ENCODE results near the gene GMDS. TPM values are rescaled to one million over a fixed set of nuclear protein-coding genes. Genes with fewer than 3 reads are reported as not detected.
A peak's percentile ranks its signal among the peaks of the same experiment; 100 is the strongest.

Gene GMDS
- total RNA-seq, 1 donor from 2014 or later, result 27.0 TPM

- no peak overlapping the region for H3K4me3 ChIP-seq (ENCODE audit: low read depth, low read length)
- H3K27me3 ChIP-seq (ENCODE audit: control insufficient read depth, insufficient read depth, low read length), result no peaks in the 10 kb centered on the region
- H3K36me3 ChIP-seq (ENCODE audit: control insufficient read depth, insufficient read depth, low read length), result no peaks in the 10 kb centered on the region
- TF ChIP-seq CTCF (IDR thresholded peaks at IDR 0.05; ENCODE audit: insufficient read depth, low read length, poor library complexity, severe bottlenecking), result no peak
- peak; percentile 49 for DNase-seq (ENCODE audit: low read depth)
Measured at GRCh38 chr6:1940381-1940780, 305.0 kb downstream of the GMDS start.

DNA sequence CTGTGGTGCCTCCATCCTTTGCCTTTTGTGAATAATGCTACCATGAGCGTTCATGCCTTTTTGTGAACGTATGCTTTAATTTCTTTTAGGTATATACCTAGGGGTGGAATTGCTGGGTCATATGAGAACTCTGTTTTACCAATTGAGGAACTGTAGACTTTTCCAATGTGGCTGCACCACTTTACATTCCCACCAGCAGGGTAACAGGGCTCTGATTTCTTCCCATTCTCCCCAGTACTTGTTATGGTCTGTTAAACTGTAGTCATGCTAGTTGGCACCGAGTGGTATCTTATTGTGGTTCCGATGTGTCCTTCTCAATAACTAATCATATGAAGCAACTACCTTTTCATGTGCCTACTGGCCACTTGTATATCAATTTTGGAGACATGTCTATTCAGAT lies 312.1 kb downstream of the GMDS start:
- no peaks in the 10 kb centered on the region for H3K27me3 ChIP-seq (ENCODE audit: control insufficient read depth, insufficient read depth, low read length)
- no peak for TF ChIP-seq CTCF (IDR thresholded peaks at IDR 0.05; ENCODE audit: insufficient read depth, low read length, poor library complexity, severe bottlenecking)
- H3K4me3 ChIP-seq (ENCODE audit: low read depth, low read length), result no peak overlapping the region
- no peak for DNase-seq (ENCODE audit: low read depth)
- no peaks in the 10 kb centered on the region for H3K36me3 ChIP-seq (ENCODE audit: control insufficient read depth, insufficient read depth, low read length)

DNA sequence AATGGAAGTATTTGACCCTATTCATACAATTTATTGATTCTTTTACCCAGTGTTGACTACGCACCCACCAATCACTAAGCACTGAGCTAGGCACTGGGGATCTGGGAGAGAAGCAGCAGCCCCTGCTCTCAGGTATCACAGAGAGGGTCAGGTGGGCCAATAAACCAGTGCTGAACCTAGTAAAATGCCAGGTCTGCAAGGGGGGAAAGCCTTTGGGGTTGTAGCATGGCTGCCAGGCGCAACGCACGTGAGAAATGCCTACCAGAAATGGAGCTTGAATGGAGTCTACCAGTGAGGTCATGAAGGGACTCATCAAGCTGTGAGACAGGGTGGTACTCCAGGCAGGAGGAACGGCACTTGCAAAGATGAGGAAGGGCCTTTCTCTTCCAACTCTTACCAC lies 313.6 kb downstream of the GMDS start:
- Histone ChIP-seq H3K27me3 (ENCODE audit: control insufficient read depth, insufficient read depth, low read length) (no peaks in the 10 kb centered on the region), H3K36me3 (ENCODE audit: control insufficient read depth, insufficient read depth, low read length) (no peaks in the 10 kb centered on the region), H3K4me3 (ENCODE audit: low read depth, low read length) (no peak overlapping the region)
- TF ChIP-seq CTCF (IDR thresholded peaks at IDR 0.05; ENCODE audit: insufficient read depth, low read length, poor library complexity, severe bottlenecking), result no peak
- DNase-seq (ENCODE audit: low read depth), result no peak

DNA sequence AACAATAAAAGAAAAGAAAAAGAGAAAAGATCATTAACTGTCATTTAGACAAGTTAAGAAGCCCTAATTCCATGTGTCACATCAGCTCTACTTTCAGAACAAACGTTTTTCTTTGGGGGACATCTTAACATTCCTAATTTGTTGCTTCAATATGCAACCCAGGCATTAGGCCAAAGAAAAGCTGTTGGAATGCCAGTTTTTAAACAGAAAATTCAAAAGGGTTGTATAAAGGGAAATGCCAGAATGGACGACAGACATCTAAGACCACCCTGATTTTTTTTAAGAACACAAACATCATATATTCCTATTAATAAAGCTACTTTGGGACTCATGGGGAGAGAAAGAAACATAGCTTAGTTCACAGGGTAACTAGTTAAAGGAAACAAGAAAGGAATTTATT lies 315.0 kb downstream of the GMDS start:
- Histone ChIP-seq H3K36me3 (ENCODE audit: control insufficient read depth, insufficient read depth, low read length) (no peaks in the 10 kb centered on the region), H3K27me3 (ENCODE audit: control insufficient read depth, insufficient read depth, low read length) (no peaks in the 10 kb centered on the region), H3K4me3 (ENCODE audit: low read depth, low read length) (no peak overlapping the region)
- no peak for TF ChIP-seq CTCF (IDR thresholded peaks at IDR 0.05; ENCODE audit: insufficient read depth, low read length, poor library complexity, severe bottlenecking)
- DNase-seq (ENCODE audit: low read depth), result no peak

DNA sequence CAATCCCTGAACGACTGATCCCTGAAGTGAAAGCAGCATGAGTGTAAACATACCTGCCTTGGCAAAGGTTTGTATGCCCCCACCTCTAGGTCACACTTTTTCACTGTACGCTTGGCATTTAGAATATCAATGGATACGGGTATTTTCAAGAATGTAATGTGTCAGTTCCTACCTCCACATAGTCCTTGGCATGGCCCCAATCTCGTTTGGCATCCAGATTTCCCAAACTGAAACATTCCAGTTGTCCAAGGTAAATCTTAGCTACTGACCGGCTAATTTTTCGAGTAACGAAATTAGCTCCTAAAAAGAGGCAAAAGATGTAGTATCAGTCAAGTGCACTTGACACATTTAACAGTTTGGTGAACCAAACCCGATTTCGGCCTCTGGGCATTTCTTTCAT lies 315.5 kb downstream of the GMDS start:
- Histone ChIP-seq H3K4me3 (ENCODE audit: low read depth, low read length) (no peak overlapping the region), H3K36me3 (ENCODE audit: control insufficient read depth, insufficient read depth, low read length) (no peaks in the 10 kb centered on the region), H3K27me3 (ENCODE audit: control insufficient read depth, insufficient read depth, low read length) (no peaks in the 10 kb centered on the region)
- DNase-seq (ENCODE audit: low read depth), result no peak
- TF ChIP-seq CTCF (IDR thresholded peaks at IDR 0.05; ENCODE audit: insufficient read depth, low read length, poor library complexity, severe bottlenecking), result no peak

DNA sequence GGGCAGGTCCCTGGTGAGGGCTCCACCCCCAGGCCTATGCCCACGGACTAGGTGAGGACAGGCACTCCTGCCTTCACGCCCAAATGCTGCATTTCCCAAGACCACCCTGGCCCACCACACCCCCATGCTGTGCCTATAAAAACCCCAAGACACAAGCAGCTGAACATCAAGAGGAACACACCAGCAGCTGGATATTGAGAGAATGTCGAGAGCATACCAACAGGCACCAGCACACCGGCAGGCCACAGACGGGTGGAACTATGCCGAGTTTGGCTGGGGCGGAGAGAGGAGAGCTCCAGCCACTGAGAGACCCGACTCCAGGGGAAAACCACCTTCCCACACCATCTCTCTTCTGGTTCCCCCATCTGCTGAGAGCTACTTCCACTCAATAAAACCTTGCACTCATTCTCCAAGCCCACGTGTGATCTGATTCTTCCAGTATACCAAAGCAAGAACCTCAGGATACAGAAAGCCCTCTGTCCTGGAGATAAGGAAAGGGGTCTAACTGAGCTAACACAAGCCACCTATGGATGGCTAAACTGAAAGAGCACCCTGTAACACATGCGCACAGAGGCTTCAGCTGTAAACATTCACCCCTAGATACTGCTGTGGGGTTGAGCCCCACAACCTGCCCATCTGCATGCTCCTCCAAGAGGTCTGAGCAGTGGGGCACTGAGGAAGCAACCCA lies 319.5 kb downstream of the GMDS start:
- DNase-seq (ENCODE audit: low read depth), result no peak
- no peak overlapping the region for H3K4me3 ChIP-seq (ENCODE audit: low read depth, low read length)
- H3K36me3 ChIP-seq (ENCODE audit: control insufficient read depth, insufficient read depth, low read length), result no peaks in the 10 kb centered on the region
- H3K27me3 ChIP-seq (ENCODE audit: control insufficient read depth, insufficient read depth, low read length), result no peaks in the 10 kb centered on the region
- TF ChIP-seq CTCF (IDR thresholded peaks at IDR 0.05; ENCODE audit: insufficient read depth, low read length, poor library complexity, severe bottlenecking), result no peak

Data from kidney epithelial cell (primary cell).